Stomach (tissue), 9 donors: ENCODE measurements around the gene GABRB1. TPM values are rescaled to one million over a fixed set of nuclear protein-coding genes. Genes with fewer than 3 reads are reported as not detected.

ENCODE experiments used
- DNase-seq, 2 donors: peaks; one replicate each; pipeline versions ENCODE4 v3.0.0 to v3.0.0-alpha.2; 2013 to 2019
- H3K27ac ChIP-seq, 5 donors: fragments of 200-600 bp in 4 of 5; sonication (generic) in 4 of 5; one replicate each; pipeline ENCODE4 v1.5.1; 2013 to 2019; ENCODE audit warnings: mild to moderate bottlenecking in 1 of 5, moderate library complexity in 1 of 5
- H3K27me3 ChIP-seq, 3 donors: fragments of 200-600 bp; sonication (generic); one replicate each; pipeline ENCODE4 v1.5.1; 2017 to 2019; ENCODE audit warnings: mixed run types in 1 of 3
- H3K36me3 ChIP-seq, 4 donors: fragments of 200-600 bp; sonication (generic); 1 replicate in 3 of 4; 2 replicates in 1 of 4; pipeline ENCODE4 v1.5.1; 2016 to 2019
- H3K4me1 ChIP-seq, 4 donors: fragments of 200-600 bp; sonication (generic); one replicate each; pipeline ENCODE4 v1.5.1; 2016 to 2019
- H3K4me3 ChIP-seq, 4 donors: fragments of 200-600 bp; sonication (generic) in 3 of 4; one replicate each; pipeline ENCODE4 v1.5.1; 2016 to 2019; ENCODE audit warnings: mild to moderate bottlenecking in 1 of 4
- H3K9me3 ChIP-seq, 4 donors: fragments of 200-600 bp; sonication (generic); one replicate each; pipeline ENCODE4 v1.5.1; 2016 to 2019
- CTCF ChIP-seq, 7 experiments: fragments of 450-650 bp in 4 of 7; fragments of 200-600 bp in 3 of 7; sonication (generic) in 3 of 7; IDR thresholded peaks; one replicate each; pipeline ENCODE4 v1.5.1; 2016 to 2019; ENCODE audit warnings: antibody characterized with exemption in 7 of 7, control low read depth in 2 of 7, mild to moderate bottlenecking in 1 of 7
- EP300 ChIP-seq: sonication (generic); formaldehyde crosslinking; IDR thresholded peaks from one replicate; pipeline ENCODE4 v1.6.1; 2017; ENCODE audit warnings: antibody characterized with exemption
- POLR2A ChIP-seq, 4 donors: fragments of 450-650 bp; IDR thresholded peaks; one replicate each; pipeline ENCODE4 v1.6.1; 2016; ENCODE audit warnings: antibody characterized with exemption in 4 of 4, control low read depth in 2 of 4, mild to moderate bottlenecking in 1 of 4, moderate library complexity in 1 of 4
- POLR2AphosphoS5 ChIP-seq, 3 donors: sonication (generic); formaldehyde crosslinking; IDR thresholded peaks; one replicate each; pipeline ENCODE4 v1.6.1; 2016; ENCODE audit warnings: antibody characterized with exemption in 3 of 3
- WGBS, 5 donors: extraction: QIAGEN DNeasy Blood & Tissue Kit in 3 of 5; methylation state at CpG; one replicate each; pipeline versions ENCODE4 v1.1.5 to v1.1.7; 2013 to 2018; 5-methylcytosine and 5-hydroxymethylcytosine counted together
- intact Hi-C: fragments of 100-400 bp; cut with DNase I; formaldehyde crosslinking; loops from one replicate; pipeline ENCODE4 v1.15.1; 2023; ENCODE audit warnings: low total_unique reads
- polyA plus RNA-seq, 3 donors: library from polyadenylated mRNA; stranded (reverse); fragments of 200-250 nt; gene quantifications; one replicate each; pipeline ENCODE4 v1.2.3, GENCODE V29; 2013
- total RNA-seq, 5 donors: library from RNA; depleted of rRNA; stranded (reverse); fragments of >200 nt; gene quantifications; one replicate each; pipeline versions ENCODE4 v1.1.0 to v1.2.3, GENCODE V29; 2014 to 2016
- donor health status: healthy with polysubstance abuse.
- donor health status: Bipolar disorder and iron deficiency.
- donor health status: healthy.

GABRB1 gene
- total and polyA plus RNA-seq, 8 donors, result 2.8 TPM; not detected in 7

GRCh38 chr4:47002580-47002979 is 28.8 kb upstream of the GABRB1 start:
- H3K27me3 ChIP-seq, result no peaks in the 10 kb centered on the region
- TF ChIP-seq POLR2AphosphoS5 (IDR thresholded peaks at IDR 0.05) (no peak), EP300 (no peak), CTCF (IDR thresholded peaks at IDR 0.05) (no peak), POLR2A (IDR thresholded peaks at IDR 0.05) (no peak)
- H3K9me3 ChIP-seq, result no peaks in the 10 kb centered on the region
- intact Hi-C loops, result no loop called here
- H3K36me3 ChIP-seq, result no peaks in the 10 kb centered on the region
- DNase-seq, result peak in 1 of 2 donors; percentile 6
- 41 to 56% (median 48%) methylated on average over 1 of the region's 1 CpG for WGBS, 5 donors
- no peaks in the 10 kb centered on the region for H3K4me1 ChIP-seq
- H3K4me3 ChIP-seq, result no peak overlapping the region
- no peak overlapping the region for H3K27ac ChIP-seq

- intact Hi-C loops, result no loop called here
- DNase-seq, result no peak
- Histone ChIP-seq H3K9me3 (no peaks in the 10 kb centered on the region), H3K4me1 (no peaks in the 10 kb centered on the region), H3K27me3 (no peaks in the 10 kb centered on the region), H3K36me3 (no peaks in the 10 kb centered on the region), H3K4me3 (no peak overlapping the region), H3K27ac (no peak overlapping the region)
- no peak for TF ChIP-seq CTCF (IDR thresholded peaks at IDR 0.05)
Measured at GRCh38 chr4:47010347-47010911, 20.9 kb upstream of the GABRB1 start.

GRCh38 chr4:47010912-47011446 is 20.4 kb upstream of the GABRB1 start:
- Histone ChIP-seq H3K4me3 (no peak overlapping the region), H3K4me1 (no peaks in the 10 kb centered on the region), H3K36me3 (no peaks in the 10 kb centered on the region), H3K27me3 (no peaks in the 10 kb centered on the region), H3K9me3 (no peaks in the 10 kb centered on the region), H3K27ac (no peak overlapping the region)
- peak in 1 of 2 donors; percentile 7 for DNase-seq
- 44 to 54% (median 45%) methylated on average over 2 of the region's 2 CpGs for WGBS, 5 donors
- intact Hi-C loops, result no loop called here
- TF ChIP-seq POLR2AphosphoS5 (IDR thresholded peaks at IDR 0.05) (no peak), CTCF (IDR thresholded peaks at IDR 0.05) (no peak), EP300 (no peak), POLR2A (IDR thresholded peaks at IDR 0.05) (no peak)

GRCh38 chr4:47012676-47013075 is 18.7 kb upstream of the GABRB1 start:
- Histone ChIP-seq H3K36me3 (no peaks in the 10 kb centered on the region), H3K27me3 (no peaks in the 10 kb centered on the region), H3K27ac (no peak overlapping the region), H3K9me3 (no peaks in the 10 kb centered on the region), H3K4me1 (no peaks in the 10 kb centered on the region), H3K4me3 (no peak overlapping the region)
- TF ChIP-seq CTCF (IDR thresholded peaks at IDR 0.05) (no peak), EP300 (no peak), POLR2A (IDR thresholded peaks at IDR 0.05) (no peak)
- no peak for DNase-seq
- intact Hi-C loops, result no loop called here
